ENCODE data around the gene LSM14B. TPM values are rescaled to one million over a fixed set of nuclear protein-coding genes. Genes with fewer than 3 reads are reported as not detected.
A peak's percentile ranks its signal among the peaks of the same experiment; 100 is the strongest.

Gene LSM14B
- total RNA-seq, 1 experiment from 2014 or later = 82.4 TPM

DNA sequence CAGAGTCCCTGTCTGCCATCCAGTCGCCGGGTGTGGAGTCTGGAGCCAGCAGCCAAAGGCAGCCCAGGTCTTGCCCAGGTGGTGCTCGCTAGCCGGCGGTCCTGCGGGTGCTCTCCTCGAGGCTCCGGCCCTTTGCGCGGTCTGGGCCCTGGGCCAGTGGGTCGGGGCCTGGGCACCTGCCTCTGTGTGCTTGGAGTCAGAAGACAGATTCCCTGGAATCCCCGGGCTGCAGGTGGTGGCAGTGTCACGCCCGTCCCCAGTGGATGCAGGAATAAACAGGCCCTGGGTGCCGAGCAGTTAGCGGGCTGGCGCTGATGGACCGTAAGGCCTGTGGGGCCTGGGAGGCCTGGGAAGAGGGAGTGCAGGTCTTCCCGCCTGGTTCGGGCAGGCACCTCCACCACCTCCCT, 26.6 kb downstream of the LSM14B start:
- no peak overlapping the region for H3K4ac ChIP-seq (ENCODE audit: low read depth, low read length)
- H3K4me1 ChIP-seq (ENCODE audit: insufficient read depth, low read length) = peaks cover 9% of the 10 kb centered on the region; the same call in 1 of the 2 replicates
- Mint-ChIP-seq H3K27me3 (ENCODE audit: low read depth) (no peaks in the 10 kb centered on the region), H3K4me3 (no peak overlapping the region; a peak in 1 of 5 replicates), H3K9me3 (peaks cover 6% of the 10 kb centered on the region in 2 experiments; a peak in 3 of 5 replicates), H3K4me1 (peaks cover 35% of the 10 kb centered on the region in 2 experiments), H3K36me3 (ENCODE audit: insufficient read depth in 1 of 3, low read depth in 3 of 3) (peaks cover 27 to 38% (median 33%) of the 10 kb centered on the region in 3 experiments), H3K27ac (peak overlapping the region in 2 of 3 experiments; percentile 65 to 86; a peak in 4 of 7 replicates)
- no peak overlapping the region for H3K27ac ChIP-seq (ENCODE audit: insufficient read length, low read depth, low read length)
- no peak overlapping the region for H3T11ph ChIP-seq (ENCODE audit: low read length)
- TF ChIP-seq, protein P1, sequence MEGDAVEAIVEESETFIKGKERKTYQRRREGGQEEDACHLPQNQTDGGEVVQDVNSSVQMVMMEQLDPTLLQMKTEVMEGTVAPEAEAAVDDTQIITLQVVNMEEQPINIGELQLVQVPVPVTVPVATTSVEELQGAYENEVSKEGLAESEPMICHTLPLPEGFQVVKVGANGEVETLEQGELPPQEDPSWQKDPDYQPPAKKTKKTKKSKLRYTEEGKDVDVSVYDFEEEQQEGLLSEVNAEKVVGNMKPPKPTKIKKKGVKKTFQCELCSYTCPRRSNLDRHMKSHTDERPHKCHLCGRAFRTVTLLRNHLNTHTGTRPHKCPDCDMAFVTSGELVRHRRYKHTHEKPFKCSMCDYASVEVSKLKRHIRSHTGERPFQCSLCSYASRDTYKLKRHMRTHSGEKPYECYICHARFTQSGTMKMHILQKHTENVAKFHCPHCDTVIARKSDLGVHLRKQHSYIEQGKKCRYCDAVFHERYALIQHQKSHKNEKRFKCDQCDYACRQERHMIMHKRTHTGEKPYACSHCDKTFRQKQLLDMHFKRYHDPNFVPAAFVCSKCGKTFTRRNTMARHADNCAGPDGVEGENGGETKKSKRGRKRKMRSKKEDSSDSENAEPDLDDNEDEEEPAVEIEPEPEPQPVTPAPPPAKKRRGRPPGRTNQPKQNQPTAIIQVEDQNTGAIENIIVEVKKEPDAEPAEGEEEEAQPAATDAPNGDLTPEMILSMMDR (conservative IDR thresholded peaks at IDR 0.05) = no peak
- peak overlapping the region; percentile 60 for H3K14ac ChIP-seq (ENCODE audit: insufficient read depth, low read length)
- no peak overlapping the region for H2BK12ac ChIP-seq (ENCODE audit: insufficient read length, low read depth, low read length)
- no peak overlapping the region for H3K18ac ChIP-seq (ENCODE audit: insufficient read length, low read depth, low read length)
- H3K23ac ChIP-seq (ENCODE audit: insufficient read length, low read depth, low read length) = no peak overlapping the region
- no peak overlapping the region for H2BK20ac ChIP-seq (ENCODE audit: low read depth, low read length, poor library complexity, severe bottlenecking)
- H2AFZ ChIP-seq (ENCODE audit: low read length) = no peak overlapping the region
- no peak for DNase-seq
- no peak overlapping the region for H4K5ac ChIP-seq (ENCODE audit: insufficient read length, low read depth, low read length)
- H3K79me2 ChIP-seq (ENCODE audit: insufficient read depth, low read length) = peaks cover 67% of the 10 kb centered on the region
- no peak overlapping the region for H3K9ac ChIP-seq (ENCODE audit: extremely low read depth, insufficient read length, low read length)
- no peaks in the 10 kb centered on the region for H3K27me3 ChIP-seq (ENCODE audit: insufficient read depth, low read length)
- H3K23me2 ChIP-seq (ENCODE audit: insufficient read length, low read depth, low read length, poor library complexity, severe bottlenecking) = no peaks in the 10 kb centered on the region
- no peak overlapping the region for H2AK5ac ChIP-seq (ENCODE audit: insufficient read length, low read length)
- H4K8ac ChIP-seq (replicated peaks; ENCODE audit: insufficient read length, low read depth, low read length) = no peak overlapping the region
- H3K56ac ChIP-seq (ENCODE audit: insufficient read length, low read depth, low read length) = no peak overlapping the region
- WGBS (ENCODE audit: extremely low coverage, insufficient read length, low lambda C conversion rate) = no CpG with 5 or more reads among the region's 20 CpGs
- no peak overlapping the region for H2BK15ac ChIP-seq (ENCODE audit: low read depth, low read length)
- no peak overlapping the region for H4K91ac ChIP-seq (ENCODE audit: insufficient read length, low read depth, low read length)
- no peak overlapping the region for H3K4me2 ChIP-seq (ENCODE audit: insufficient read depth, insufficient read length, low read length)
- no peak overlapping the region for H2BK120ac ChIP-seq (ENCODE audit: low read depth, low read length, poor library complexity, severe bottlenecking)
- H3K9me3 ChIP-seq (ENCODE audit: control insufficient read depth, low read depth, low read length) = no peaks in the 10 kb centered on the region
- peaks cover 19% of the 10 kb centered on the region for H3K79me1 ChIP-seq (ENCODE audit: insufficient read depth, low read depth, low read length, poor library complexity, severe bottlenecking)
- H4K20me1 ChIP-seq (ENCODE audit: control insufficient read depth, insufficient read depth, insufficient read length) = no peaks in the 10 kb centered on the region
- H2BK5ac ChIP-seq (ENCODE audit: insufficient read length, low read length) = no peak overlapping the region

Data from H9 (cell line).